ENCODE results near the gene HBB.

The HBB gene

GRCh38 chr11:5224538-5225479 lies 2.1 kb downstream of the HBB start:
- DNase-seq = no peak

- no peak for DNase-seq
Measured at GRCh38 chr11:5223686-5224085, 3.2 kb downstream of the HBB start.

GRCh38 chr11:5223146-5223545 lies 3.7 kb downstream of the HBB start:
- DNase-seq = no peak

GRCh38 chr11:5210376-5210885 lies 16.4 kb downstream of the HBB start:
- DNase-seq = no peak

- DNase-seq = no peak
Measured at GRCh38 chr11:5204787-5205186, 22.1 kb downstream of the HBB start.

GRCh38 chr11:5203366-5203765 lies 23.5 kb downstream of the HBB start:
- no peak for DNase-seq

- no peak for DNase-seq
Measured at GRCh38 chr11:5200582-5200981, 26.3 kb downstream of the HBB start, which contains the start of gene OR51V1. Gene OR51V1 (minus strand): TSS chr11:5200682. CDS start chr11:5200682, 0 bp downstream.

- no peak for DNase-seq
Measured at GRCh38 chr11:5198285-5198684, 28.6 kb downstream of the HBB start.

GRCh38 chr11:5197536-5197935 lies 29.3 kb downstream of the HBB start:
- DNase-seq = no peak

- no peak for DNase-seq
Measured at GRCh38 chr11:5196731-5197130, 30.1 kb downstream of the HBB start.

GRCh38 chr11:5196067-5196466 lies 30.8 kb downstream of the HBB start:
- DNase-seq = no peak

- DNase-seq = no peak
Measured at GRCh38 chr11:5192738-5193137, 34.1 kb downstream of the HBB start.

- DNase-seq = no peak
Measured at GRCh38 chr11:5188201-5188600, 38.7 kb downstream of the HBB start.

GRCh38 chr11:5178046-5178837 lies 48.6 kb downstream of the HBB start:
- DNase-seq = no peak

Measured in NCI-H2029 treated with DMSO at 0.1 percent for 48 hours (cell line).